ENCODE measurements around the gene PRND.
"Not testable (repeated sequence)": the region's sequence is repeated elsewhere in the genome, so short reads cannot be mapped to it uniquely, and the experiment has no call there.

The PRND gene

DNA sequence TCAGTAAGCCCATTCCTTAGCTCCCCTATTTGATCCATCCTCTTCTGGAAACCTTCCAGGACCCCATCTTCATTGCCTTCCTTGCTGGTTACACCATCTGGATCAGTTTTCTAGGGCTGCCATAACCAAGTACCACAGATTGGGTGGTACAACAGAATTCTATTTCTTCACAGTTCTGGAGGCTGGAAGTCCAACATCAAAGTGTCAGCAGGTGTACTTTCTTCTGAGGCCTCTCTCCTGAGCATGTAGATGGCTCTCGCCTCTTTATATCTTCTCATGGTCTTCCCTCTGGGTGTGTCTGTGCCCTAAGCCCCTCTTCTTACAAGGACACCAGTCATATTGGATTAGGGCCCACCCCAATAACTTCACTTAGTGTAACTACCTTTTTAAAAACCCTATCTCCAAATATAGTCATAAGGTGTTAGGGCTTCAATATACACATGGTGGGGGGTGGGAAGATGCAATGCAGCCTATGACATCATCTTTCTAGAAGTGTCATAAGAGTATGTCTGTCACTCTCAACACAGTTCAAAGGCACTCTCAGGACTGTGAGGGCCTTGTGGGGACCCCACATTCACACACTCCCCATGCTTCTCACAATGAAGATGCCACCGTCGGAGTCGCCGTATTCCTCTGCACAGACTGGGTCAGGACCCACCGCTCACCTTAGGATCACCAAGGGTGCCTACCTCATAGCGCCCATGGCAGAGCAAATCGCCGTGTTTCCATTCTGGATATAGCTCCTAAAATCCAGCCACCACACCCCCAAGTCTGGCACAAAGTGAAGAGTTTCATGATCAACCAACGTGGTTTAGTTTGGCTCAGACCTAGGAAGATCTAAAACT, 12.2 kb upstream of the PRND start:
- no peak for DNase-seq

DNA sequence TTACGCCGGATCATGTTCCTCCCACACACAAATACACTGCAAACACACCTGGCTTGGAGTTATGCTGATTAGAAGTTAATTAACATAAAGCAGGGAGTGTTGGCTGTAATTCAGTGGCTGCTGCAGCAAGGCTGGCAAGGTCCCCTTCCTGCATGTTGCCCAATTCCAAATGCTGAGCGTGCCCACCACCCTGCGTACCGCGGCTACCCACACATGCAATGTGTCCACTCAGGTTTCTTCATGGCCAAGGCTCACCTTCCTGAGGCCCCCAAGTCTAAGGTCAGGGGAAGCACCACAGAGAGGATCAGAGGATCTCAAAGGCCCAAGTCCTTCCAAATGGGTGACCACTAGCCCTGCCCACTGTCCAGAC, 11.6 kb upstream of the PRND start:
- no peak for DNase-seq

DNA sequence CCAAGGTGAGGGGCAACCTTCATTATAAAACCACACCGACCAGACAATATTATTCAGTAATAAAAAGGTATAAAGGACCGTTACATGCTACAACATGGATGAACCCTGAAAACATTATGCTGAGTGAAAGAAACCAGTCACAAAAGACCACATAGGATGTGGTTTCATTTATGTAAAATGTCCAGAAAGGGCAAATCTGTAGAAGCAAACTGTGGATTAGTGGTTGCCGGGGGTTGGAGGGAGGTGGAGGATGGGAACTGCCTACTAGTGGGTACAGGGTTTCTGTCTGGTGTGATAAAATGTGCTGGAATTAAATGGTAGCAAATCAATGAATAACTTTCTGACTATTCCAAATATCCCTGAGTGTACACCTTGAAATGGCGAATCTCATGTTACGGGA, 10.2 kb upstream of the PRND start:
- DNase-seq = no peak

DNA sequence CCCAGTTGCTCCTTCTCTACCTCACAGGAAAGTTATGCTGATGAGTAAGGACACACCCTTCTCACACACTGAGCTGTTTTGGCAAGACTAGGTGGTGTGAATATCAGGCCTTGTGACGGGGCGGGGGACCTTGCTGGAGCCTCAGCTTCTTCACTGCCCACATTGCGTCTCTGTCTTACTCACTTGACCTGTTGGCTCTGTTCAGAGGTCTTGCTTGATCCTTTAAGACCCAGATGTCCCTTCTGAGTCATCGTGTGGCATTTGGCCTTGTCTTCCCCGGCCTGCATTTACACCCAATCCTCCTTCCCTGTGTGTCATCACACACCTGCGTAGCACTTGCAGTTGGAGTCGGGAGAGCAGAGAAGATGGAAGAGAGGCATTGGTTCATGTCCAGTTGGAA, 8.3 kb upstream of the PRND start:
- no peak for DNase-seq

DNA sequence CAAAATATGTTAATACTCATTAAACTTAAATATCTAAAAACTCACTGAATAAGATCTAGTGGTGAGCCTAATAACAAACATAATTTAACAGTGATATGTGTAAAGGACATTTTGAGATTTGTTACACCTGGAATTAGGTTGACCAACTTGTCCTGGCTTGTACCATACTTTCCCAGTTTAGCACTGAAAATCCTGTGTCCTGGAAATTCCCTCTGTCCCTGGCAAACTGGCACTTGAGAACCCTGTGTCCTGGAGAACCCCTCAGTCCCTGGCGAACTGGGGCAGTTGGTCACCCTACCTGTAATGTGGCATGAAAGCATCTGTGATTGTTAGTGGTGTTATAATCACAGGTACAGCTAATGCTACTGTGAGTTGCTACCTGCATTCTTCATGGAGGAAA, 6.9 kb upstream of the PRND start:
- no peak for DNase-seq

DNA sequence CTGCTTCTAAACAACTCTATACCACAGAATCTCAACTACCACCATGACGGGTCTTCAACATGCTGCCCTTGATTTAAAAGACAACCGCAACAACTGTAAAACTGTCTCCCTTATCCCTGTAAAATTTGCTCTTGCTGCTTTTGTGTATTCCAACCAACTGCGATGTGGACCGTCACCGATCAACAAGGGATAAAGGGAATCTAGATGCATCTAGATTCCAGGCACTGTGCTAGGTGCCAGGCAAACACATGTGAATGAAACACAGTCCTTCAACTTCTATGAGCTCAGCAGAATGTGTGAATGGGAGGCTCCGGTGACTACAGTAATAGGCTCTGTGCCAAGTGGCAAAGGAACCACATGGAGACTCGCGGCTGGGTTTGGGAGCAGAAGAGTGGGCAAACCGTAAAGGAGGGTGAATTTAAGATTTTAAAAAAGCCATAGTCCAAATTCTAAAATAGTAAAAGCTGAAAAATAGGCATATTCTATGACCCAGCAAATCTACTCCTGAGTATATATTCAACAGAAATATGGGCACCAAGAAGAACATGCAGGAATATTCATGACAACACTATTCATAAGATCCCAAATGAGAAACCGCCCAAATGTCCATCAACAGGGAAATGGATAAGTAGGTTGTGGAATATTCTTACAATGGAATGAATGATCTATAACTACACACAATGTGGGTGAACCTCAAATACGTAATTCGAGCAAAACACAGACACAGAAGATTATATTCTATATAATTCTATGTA, 3.7 kb upstream of the PRND start:
- DNase-seq = no peak

DNA sequence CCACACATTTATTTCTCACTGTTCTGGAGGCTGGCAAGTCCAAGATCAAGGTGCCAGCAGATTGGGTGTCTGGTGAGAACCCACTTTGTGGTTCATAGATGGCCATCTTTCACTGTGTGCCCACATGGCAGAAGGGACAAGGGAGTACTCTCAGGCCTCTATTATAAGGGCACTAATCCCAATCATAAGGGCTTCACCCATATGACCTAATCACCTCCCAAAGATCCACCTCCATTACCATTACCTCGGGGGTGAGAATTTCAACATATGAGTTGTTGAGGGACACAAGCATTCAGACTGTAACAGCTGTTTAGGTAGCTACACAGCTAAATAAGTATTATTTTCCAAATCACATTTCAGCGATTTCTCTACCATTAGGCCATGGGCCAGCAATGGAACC, 2.5 kb upstream of the PRND start:
- DNase-seq = no peak

DNA sequence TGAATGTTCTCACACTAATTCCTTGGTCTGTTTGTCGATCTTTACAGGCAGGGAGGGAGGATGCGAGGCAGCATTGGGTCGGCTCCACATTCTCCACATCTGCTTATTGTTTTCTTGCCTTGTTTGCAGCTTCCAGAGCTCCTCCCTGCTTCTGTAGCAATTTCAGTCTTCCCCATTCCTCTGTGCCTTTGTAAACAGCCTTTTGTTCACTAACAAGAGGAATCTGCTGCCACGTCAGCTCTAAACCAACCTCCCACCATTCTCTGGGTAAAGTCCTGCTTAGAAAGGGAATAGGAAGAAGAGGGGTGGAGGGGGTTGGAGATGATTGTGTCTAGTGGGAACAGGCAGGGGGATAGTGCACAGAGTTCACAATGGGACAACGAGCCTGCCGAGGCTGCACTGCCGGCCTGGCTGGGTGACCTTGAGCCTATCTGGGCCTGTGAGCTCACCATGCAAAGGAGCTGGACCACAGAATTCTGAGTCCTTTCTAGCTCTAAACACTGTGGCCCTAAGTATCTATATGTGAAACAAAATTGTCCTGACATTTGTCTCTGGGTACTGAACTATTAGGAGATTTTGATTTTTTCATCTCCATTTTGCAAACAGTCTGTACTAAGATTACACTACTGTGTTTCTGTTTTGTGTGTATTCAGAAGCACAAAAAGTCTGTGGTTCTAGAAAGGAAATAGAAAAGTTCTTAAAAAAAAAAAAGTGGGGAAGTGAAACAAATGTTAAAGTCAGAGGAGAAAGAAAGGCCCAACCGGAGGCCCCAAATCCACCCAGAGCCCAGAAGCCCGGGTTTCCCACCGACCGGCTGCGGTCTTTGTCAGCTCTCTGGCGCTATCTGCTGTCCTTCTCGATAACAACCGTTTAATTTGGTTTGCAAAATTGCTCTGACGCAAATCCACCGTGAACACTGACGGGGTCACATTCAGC, 1.4 kb upstream of the PRND start:
- peak; percentile 93 for DNase-seq

DNA sequence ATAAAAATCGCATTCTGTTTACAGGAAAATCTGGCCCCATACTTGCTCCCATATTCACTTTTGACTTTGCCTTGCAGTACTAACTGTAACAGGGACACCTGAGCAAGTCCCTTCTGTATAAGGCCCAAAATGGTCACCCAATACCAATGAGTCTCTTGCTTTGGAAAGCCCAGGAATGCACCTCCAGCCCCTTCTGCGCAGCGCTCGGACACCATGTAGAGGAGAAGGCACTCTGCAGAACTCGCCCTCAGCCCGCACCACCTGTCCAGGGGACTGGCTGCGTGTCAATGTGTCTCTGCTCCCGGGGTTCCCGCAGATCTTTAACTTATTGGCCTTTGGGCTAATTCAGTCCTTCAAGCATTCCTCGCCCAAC, 746 bp upstream of the PRND start:
- no peak for DNase-seq

DNA sequence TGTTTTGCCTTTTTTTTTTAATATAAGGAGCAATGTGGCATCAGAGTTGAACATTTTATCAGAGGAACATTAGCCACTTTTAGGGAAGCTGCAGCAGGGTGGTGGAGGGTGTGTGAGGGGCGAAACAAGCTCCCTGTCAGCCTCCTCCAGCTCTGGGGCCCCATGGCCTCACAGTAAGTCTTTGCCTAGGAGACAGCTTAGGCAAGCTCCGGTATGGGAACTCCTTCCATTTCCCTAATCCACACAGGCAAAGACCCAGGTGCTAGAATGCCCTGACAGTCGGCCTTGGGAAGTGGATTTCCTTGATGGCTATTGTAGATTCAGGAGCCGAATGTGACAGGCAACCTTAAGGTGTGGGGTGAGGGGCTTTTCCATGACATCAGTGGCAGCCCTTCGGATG, 862 bp downstream of the PRND start:
- no peak for DNase-seq

DNA sequence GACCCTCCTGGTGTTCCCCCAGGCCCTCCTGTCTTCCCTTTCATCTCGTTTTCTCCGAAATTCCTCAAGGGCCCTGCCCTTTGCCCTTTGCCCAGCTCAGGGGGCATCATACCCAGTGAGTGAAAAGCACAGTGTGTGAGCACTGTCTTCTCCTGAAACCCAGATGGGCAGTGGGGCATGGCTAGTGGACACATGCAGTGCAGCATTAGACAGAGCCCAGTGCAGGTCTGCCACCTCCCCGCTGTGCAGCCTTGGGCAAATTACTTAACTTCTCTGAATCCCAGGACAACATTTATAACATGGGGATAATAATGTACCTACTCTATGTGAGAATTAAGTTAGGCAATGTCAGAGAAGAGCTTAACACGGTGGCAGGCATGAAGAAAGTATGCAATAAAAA, 1.3 kb downstream of the PRND start:
- no peak for DNase-seq

DNA sequence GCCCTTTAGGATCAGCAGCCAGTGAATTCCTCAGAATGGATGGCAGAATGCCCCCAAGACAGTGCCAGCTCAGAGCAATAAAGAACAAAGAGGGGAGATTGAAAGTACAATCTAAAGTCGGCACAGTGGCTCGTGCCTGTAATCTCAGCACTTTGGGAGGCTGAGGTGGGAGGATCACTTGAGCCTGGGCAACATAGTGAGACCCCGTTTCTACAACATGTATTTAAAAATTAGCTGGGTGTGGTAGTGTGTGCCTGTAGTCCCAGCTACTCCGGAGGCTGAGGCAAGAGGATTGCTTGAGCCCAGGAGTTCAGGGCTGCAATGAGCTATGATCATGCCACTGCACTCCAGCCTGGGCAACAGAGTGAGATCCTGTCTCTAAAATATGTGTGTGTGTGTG, 1.8 kb downstream of the PRND start:
- not testable (repeated sequence) for DNase-seq

DNA sequence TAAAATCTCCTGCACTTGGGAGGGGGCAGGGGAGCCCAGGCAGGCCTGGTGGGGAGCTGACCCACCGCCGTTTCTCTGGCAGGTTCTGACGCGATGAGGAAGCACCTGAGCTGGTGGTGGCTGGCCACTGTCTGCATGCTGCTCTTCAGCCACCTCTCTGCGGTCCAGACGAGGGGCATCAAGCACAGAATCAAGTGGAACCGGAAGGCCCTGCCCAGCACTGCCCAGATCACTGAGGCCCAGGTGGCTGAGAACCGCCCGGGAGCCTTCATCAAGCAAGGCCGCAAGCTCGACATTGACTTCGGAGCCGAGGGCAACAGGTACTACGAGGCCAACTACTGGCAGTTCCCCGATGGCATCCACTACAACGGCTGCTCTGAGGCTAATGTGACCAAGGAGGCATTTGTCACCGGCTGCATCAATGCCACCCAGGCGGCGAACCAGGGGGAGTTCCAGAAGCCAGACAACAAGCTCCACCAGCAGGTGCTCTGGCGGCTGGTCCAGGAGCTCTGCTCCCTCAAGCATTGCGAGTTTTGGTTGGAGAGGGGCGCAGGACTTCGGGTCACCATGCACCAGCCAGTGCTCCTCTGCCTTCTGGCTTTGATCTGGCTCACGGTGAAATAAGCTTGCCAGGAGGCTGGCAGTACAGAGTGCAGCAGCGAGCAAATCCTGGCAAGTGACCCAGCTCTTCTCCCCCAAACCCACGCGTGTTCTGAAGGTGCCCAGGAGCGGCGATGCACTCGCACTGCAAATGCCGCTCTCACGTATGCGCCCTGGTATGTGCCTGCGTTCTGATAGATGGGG, 3.0 kb downstream of the PRND start:
- no peak for DNase-seq

DNA sequence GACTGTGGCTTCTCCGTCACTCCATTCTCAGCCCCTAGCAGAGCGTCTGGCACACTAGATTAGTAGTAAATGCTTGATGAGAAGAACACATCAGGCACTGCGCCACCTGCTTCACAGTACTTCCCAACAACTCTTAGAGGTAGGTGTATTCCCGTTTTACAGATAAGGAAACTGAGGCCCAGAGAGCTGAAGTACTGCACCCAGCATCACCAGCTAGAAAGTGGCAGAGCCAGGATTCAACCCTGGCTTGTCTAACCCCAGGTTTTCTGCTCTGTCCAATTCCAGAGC, 3.5 kb downstream of the PRND start:
- DNase-seq = no peak

DNA sequence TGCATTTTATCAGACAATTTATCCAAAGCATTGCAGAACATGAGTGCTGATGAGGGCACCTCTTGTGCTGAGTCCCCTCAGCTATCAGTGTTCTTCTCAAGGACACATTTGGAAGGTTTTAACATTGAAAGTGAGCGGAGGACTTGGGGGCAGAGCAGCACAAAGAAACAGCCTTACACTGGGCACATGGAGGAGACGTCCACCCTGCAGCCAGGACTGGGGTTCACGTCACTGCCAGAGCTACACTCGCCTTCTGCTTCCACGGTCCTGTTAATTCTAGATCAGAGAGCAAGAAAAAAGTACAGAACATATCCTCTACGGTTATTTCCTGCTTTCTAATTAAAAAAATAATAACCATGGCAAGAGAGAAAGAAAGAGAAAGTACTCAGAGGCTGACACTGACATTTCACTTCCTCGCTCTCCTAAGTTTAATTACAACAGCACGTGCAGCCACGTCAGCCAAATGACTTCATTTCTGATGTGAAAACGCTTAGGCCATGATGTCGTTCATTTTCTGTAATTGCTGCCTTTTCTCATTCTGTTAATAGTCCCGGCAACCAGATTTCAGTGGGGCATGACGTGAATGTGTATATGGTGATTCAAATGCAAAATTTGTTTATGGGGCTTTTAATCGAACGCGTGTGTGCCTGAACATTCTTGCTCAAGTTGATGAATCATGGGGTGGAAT, 5.1 kb downstream of the PRND start:
- DNase-seq = no peak

DNA sequence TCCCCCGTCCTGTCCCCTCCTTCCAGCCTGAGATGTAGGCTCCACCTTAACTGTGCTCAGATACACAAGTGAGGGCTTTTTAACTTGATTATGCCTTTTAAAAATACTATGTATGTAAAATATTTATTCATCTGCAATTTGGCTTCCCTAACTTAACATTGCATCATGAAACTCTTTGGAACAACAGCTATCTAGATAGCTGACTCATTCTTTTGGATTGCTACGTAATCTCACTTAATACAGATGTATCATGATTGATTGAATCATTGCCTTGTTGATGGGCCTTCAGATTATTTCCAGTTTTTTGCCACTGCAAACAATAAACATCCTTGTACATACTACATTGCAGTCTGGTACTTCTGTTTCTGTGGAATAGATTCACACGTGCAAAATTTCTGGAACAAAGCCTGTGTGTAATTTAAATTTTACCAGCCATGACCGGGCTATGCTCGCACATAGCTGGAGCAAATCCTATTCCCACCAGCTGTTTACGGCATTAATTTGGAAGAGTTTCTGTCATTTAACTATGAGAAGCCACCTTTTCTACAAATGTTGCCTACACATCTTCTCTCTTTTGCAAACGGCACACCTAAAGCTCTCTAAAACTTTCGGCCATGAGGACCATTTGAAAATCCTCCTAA, 6.5 kb downstream of the PRND start:
- DNase-seq = peak; percentile 5

DNA sequence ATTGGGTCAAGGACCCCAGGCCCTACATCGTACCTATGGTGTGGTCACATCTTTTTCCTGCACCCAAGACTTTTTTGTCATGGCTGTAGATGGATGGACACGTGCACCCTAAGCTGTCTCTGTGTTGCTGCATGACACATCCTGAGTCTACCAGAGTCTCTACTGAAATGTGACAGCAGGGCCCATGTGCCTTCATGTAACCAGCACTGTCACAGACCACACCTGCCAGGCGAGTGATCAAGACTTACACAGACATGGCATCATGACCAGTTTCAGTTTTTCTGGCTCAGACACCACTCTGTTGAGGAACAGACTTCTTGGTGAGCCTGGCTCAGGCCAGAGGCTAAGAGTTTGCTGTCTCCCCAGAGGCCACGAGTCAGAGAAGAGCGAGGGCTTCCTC, 7.6 kb downstream of the PRND start:
- DNase-seq = no peak

DNA sequence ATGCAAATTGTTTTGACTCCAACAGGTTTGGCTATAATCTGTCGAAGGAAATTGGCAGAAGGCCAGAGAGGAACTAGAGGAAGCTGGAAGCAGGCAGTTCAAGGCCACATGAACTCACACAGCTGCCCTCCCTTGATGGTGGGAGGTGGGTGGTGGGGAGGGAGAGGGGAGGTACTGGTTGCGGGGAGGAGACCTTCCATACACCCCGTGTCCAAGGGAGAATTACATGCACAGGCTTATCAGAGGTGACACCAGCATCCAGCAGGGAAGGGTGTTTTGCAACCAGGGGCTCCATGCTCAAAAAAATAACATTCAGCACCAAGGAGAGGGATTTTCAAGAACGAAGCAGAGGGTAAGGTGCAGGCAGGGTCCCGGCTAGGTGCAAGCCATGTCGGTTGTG, 9.1 kb downstream of the PRND start:
- peak; percentile 24 for DNase-seq

DNA sequence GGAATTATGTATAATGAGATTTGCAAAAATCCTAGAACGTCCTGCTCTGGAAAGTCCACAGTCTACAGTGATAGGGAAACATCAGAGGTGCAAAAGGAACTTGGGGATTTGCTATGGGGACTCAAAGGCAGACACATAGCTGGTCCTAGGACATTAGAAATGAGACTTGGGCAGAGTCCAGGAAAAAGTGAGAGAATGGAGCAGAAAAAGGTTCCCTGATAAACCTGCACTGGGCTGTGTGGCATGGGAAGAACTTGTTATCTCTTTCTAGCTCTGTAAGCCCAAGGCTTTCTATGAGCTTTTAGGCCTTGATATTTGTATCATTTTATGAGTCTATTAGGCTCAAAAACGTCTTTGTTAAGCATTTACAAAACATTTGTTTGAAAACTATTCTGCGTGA, 15.2 kb downstream of the PRND start:
- no peak for DNase-seq

DNA sequence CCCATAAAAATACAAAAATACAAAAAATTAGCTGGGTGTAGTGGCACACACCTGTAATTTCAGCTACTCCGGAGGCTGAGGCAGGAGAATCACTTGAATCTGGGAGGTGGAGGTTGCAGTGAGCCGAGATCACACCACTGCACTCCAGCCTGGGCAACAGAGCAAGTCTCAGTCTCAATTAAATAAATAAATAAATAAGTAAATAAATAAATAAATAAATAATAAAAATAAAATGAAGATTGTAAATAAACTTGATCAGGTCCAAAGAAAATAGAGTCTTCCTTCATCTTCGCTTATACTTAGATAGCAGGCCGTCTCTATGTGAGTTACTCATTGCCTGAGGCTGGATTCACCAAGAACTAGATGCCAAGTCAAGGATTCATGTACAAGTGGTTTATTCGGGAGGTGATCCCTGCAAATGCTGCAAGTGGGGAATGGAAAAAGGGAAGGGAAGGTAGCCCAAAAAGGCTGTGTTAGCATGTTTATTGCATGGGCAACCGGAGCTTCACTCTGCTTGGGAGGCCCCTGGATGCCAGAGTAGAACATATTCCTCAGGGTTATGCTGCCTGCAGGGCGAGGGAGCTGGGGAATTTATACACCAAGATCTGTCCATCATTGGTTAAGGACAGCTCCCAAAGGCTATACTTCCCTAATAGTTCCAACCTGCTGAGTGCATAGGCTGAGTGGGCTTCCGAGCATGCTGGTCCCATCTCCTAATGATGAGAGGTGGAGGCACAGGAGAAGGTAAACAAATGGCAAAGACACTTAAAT, 16.3 kb downstream of the PRND start:
- DNase-seq = no peak
